OCI-LY1 (cell line): ENCODE results near the gene WIPF1.

Experiments used
- H2AFZ ChIP-seq: fragments of 200-600 bp; sonication (generic), shearing (Covaris generic); 2 replicates; pipeline ENCODE4 v1.6.0; 2014; ENCODE audit warnings: antibody characterized with exemption, mild to moderate bottlenecking, low read length
- H3F3A ChIP-seq: fragments of 200-600 bp; sonication (generic), shearing (Covaris generic); 2 replicates; pipeline ENCODE4 v1.6.0; 2014; ENCODE audit warnings: mild to moderate bottlenecking, antibody characterized with exemption, low read length, moderate library complexity; ENCODE audit not compliant: insufficient read depth
- H3K27ac ChIP-seq: fragments of 200-600 bp; sonication (generic); 2 replicates; pipeline ENCODE4 v1.5.1; 2014; ENCODE audit warnings: low read length, mixed run types, mild to moderate bottlenecking, low read depth; ENCODE audit not compliant: poor library complexity, severe bottlenecking
- H3K27me3 ChIP-seq: fragments of 200-600 bp; sonication (generic); 2 replicates; pipeline ENCODE4 v1.6.0; 2014; ENCODE audit warnings: antibody characterized with exemption, mild to moderate bottlenecking, low read length, moderate library complexity; ENCODE audit not compliant: insufficient read depth
- H3K36me3 ChIP-seq: fragments of 200-600 bp; sonication (generic); 2 replicates; pipeline ENCODE4 v1.6.1; 2014; ENCODE audit warnings: mild to moderate bottlenecking, antibody characterized with exemption, low read length, moderate library complexity, mixed read lengths; ENCODE audit not compliant: insufficient read depth
- H3K4me1 ChIP-seq: fragments of 200-600 bp; sonication (generic); 2 replicates; pipeline ENCODE4 v1.5.1; 2014; ENCODE audit warnings: mild to moderate bottlenecking, low read length, moderate library complexity; ENCODE audit not compliant: insufficient read depth, severe bottlenecking
- H3K4me2 ChIP-seq: fragments of 200-600 bp; sonication (generic), shearing (Covaris generic); 2 replicates; pipeline ENCODE4 v1.6.1; 2014; ENCODE audit warnings: low read length
- H3K4me3 ChIP-seq: fragments of 200-600 bp; sonication (generic); 2 replicates; pipeline ENCODE4 v1.5.1; 2014; ENCODE audit warnings: low read length, low read depth, mild to moderate bottlenecking, mixed read lengths; ENCODE audit not compliant: poor library complexity, severe bottlenecking
- H3K79me2 ChIP-seq: fragments of 200-600 bp; shearing (Covaris generic); 2 replicates; pipeline ENCODE4 v1.6.1; 2016; ENCODE audit warnings: mixed run types, low read length, mixed read lengths; ENCODE audit not compliant: insufficient read depth
- H3K9ac ChIP-seq: fragments of 200-600 bp; sonication (generic), shearing (Covaris generic); 2 replicates; pipeline ENCODE4 v1.6.1; 2014; ENCODE audit warnings: mild to moderate bottlenecking, low read length, mixed read lengths
- H3K9me2 ChIP-seq: fragments of 200-600 bp; sonication (generic), shearing (Covaris generic); 2 replicates; pipeline ENCODE4 v1.6.1; 2014; ENCODE audit warnings: low read depth, mild to moderate bottlenecking, low read length, mixed read lengths
- H3K9me3 ChIP-seq: fragments of 200-600 bp; shearing (Covaris generic); 2 replicates; pipeline ENCODE4 v1.6.1; 2014; ENCODE audit warnings: low read length, mixed read lengths
- H4K20me1 ChIP-seq: fragments of 200-600 bp; sonication (generic), shearing (Covaris generic); 2 replicates; pipeline ENCODE4 v1.6.0; 2016; ENCODE audit warnings: mild to moderate bottlenecking, low read length; ENCODE audit not compliant: insufficient read depth
- CTCF ChIP-seq: fragments of 200-600 bp; sonication (generic), shearing (Covaris generic); IDR thresholded peaks from 2 replicates; pipeline ENCODE4 v1.5.1; 2017; ENCODE audit warnings: mild to moderate bottlenecking, antibody characterized with exemption, low read length, moderate library complexity, mixed read lengths
- EZH2 ChIP-seq: fragments of 200-600 bp; sonication (generic), shearing (Covaris generic); IDR thresholded peaks from 2 replicates; pipeline ENCODE4 v1.8.0; 2017; ENCODE audit warnings: borderline replicate concordance, mixed run types, mild to moderate bottlenecking, antibody characterized with exemption, low read length, moderate library complexity, mixed read lengths

Gene WIPF1

GRCh38 chr2:174591740-174592139 lies 5.9 kb downstream of the WIPF1 start:
- H3K4me2 ChIP-seq: peak overlapping the region; percentile 41; the same call in 1 of the 2 replicates

GRCh38 chr2:174590928-174591648 lies 6.5 kb downstream of the WIPF1 start:
- Histone ChIP-seq H3K4me3 (no peak overlapping the region), H3K27ac (peak overlapping the region; percentile 98), H3F3A (no peaks in the 10 kb centered on the region), H3K9ac (no peak overlapping the region), H3K27me3 (no peaks in the 10 kb centered on the region), H3K36me3 (peaks cover 30% of the 10 kb centered on the region), H2AFZ (no peak overlapping the region), H3K4me1 (peaks cover 77% of the 10 kb centered on the region), H3K4me2 (peak overlapping the region; percentile 41; the same call in 1 of the 2 replicates), H4K20me1 (no peaks in the 10 kb centered on the region), H3K79me2 (peaks cover 74% of the 10 kb centered on the region), H3K9me2 (no peaks in the 10 kb centered on the region), H3K9me3 (no peaks in the 10 kb centered on the region)
- TF ChIP-seq EZH2 (no peak), CTCF (no peak)

More at GRCh38 chr2:174591740-174592139, 5.9 kb downstream of the WIPF1 start:
- H3K79me2 ChIP-seq: peaks cover 81% of the 10 kb centered on the region
- TF ChIP-seq EZH2 (no peak), CTCF (no peak)
- peak overlapping the region; percentile 98 for H3K27ac ChIP-seq
- no peaks in the 10 kb centered on the region for H3K27me3 ChIP-seq
- H3K4me1 ChIP-seq: peaks cover 82% of the 10 kb centered on the region
- H2AFZ ChIP-seq: no peak overlapping the region
- H3F3A ChIP-seq: no peaks in the 10 kb centered on the region
- peak overlapping the region; percentile 6; the same call in 1 of the 2 replicates for H3K9ac ChIP-seq
- no peaks in the 10 kb centered on the region for H3K9me2 ChIP-seq
- H3K9me3 ChIP-seq: no peaks in the 10 kb centered on the region
- no peaks in the 10 kb centered on the region for H4K20me1 ChIP-seq
- H3K36me3 ChIP-seq: peaks cover 30% of the 10 kb centered on the region
- H3K4me3 ChIP-seq: peak overlapping the region; percentile 3

GRCh38 chr2:174590346-174590745 lies 7.3 kb downstream of the WIPF1 start:
- no peak overlapping the region; the same call in 1 of the 2 replicates for H3K4me2 ChIP-seq
- no peak overlapping the region for H3K9ac ChIP-seq
- H3K79me2 ChIP-seq: peaks cover 67% of the 10 kb centered on the region
- no peaks in the 10 kb centered on the region for H3K9me3 ChIP-seq
- no peak overlapping the region for H2AFZ ChIP-seq
- no peaks in the 10 kb centered on the region for H3K9me2 ChIP-seq
- no peak overlapping the region for H3K4me3 ChIP-seq
- no peaks in the 10 kb centered on the region for H3K27me3 ChIP-seq
- TF ChIP-seq EZH2: no peak
- TF ChIP-seq CTCF: no peak
- no peaks in the 10 kb centered on the region for H4K20me1 ChIP-seq
- H3K27ac ChIP-seq: peak overlapping the region; percentile 98
- H3K4me1 ChIP-seq: peaks cover 69% of the 10 kb centered on the region
- no peaks in the 10 kb centered on the region for H3F3A ChIP-seq
- peaks cover 37% of the 10 kb centered on the region for H3K36me3 ChIP-seq
